EL (cell line): ENCODE data around the gene TOP3A.
"Not testable (repeated sequence)": the region's sequence is repeated elsewhere in the genome, so short reads cannot be mapped to it uniquely, and the experiment has no call there.

Experiments
- DNase-seq: peaks from one replicate; pipeline ENCODE4 v3.0.0-alpha.2; 2016

The TOP3A gene

GRCh38 chr17:18314731-18315561, at the start of gene TOP3A, which contains the start of gene SMCR8:
Gene TOP3A (minus strand): TSS chr17:18314994. CDS start chr17:18314778, 216 bp downstream.
Gene SMCR8 (plus strand): TSS chr17:18315293. CDS start chr17:18315790, 497 bp downstream.
- DNase-seq, result peak; percentile 99

DNA sequence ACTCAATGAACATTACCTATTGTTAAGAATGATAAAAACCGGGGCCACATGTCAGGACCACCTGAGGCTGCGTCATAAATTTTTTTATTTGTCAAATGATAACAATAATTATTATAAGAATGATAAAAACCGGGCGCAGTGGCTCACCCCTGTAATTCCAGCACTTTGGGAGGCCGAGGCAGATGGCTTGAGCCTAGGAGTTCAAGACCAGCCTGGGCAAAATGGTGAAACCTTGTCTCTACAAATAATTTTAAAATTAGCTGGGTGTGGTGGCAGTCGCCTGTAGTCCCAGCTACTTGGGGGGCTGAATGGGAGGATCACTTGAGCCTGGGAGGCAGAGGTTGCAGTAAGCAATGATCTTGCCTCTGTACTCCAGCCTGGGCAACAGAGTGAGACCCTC, 49.4 kb upstream of the TOP3A start:
- no peak for DNase-seq

- peak; percentile 93 for DNase-seq
Observed at GRCh38 chr17:18363101-18364049, 48.6 kb upstream of the TOP3A start, which contains the start of gene SHMT1. Gene SHMT1 (minus strand): TSS chr17:18363550. CDS start chr17:18355981, 7,569 bp downstream.

DNA sequence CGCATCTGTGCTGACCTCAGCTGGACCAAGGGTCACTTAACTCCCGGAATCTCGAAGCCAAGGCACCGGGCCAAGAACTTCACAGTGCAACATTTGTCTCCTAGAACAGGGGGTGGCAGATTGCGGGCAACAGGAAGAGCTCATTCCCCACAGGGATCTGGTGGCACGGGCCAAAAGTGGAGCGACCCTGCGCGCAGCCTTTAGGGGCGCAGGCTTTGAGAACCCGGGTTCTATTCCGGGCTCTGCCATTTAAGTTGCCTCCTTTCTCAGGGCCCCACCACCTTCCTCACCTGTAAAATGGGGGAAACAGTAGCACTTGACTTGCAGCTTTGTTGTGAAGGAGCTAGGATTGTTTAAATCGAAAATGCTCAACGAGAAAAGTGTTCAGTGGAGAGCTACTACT, 47.9 kb upstream of the TOP3A start:
- DNase-seq, result peak; percentile 55

GRCh38 chr17:18361837-18362697, 47.3 kb upstream of the TOP3A start:
- no peak for DNase-seq

DNA sequence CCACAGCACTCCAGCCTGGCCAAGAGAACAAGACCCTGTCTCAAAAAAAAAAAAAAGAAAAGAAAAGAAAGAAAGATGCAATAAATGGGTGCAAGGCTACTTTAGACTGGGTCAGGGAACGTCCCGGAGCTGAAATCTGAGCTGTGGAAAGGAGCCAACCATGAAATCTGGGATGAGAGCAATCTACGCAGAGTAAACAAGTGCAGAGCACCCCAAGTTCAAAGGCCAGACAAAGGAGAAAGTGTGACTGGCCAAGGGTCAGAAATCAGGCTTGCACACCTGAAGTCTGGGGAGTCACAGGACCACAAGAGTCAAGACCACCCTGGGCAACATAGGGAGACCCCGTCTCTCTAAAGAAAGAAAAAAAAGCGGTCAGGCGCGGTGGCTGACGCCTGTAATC, 45.7 kb upstream of the TOP3A start:
- DNase-seq, result no peak

DNA sequence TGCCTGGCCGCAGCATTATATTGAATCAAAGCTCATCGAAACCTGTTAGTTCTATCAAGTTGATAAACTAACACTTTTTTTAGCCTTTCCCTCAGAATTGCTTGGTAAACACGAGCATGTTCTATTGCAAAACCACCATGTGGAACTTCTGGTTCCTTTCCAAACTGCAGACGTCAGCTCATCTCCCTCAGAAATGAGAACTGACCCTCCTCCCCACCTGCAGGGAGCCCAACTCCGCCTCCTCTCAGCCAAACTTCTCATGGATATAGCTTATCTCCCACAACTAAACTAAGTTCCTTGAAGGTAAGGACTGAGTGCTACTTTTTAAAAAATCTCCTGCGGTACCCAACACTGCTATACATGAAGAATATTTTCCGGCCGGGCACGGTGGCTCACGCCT, 41.8 kb upstream of the TOP3A start:
- no peak for DNase-seq

- DNase-seq, result no peak
Observed at GRCh38 chr17:18353541-18353940, 38.7 kb upstream of the TOP3A start.

DNA sequence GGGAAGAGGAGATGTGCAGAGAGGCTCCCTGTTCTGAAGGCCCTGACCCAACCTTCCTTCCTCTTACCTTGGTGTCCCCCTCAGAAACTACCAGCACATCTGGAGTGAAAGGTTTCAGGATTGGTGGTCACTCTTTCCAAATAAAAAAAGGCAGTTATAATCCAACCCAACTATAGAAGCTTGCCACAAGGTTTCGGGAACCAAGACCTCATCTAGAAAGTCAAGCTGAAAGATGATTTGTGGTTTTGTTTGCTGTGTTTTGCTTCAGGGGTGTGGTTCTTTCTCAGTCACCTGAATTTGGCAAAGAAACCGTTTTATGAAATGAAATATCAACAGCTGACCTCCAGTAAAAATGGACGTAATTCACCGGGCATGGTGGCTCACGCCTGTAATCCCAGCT, 29.2 kb upstream of the TOP3A start:
- no peak for DNase-seq

GRCh38 chr17:18339933-18340332, 25.1 kb upstream of the TOP3A start:
- DNase-seq, result no peak

GRCh38 chr17:18338158-18338557, 23.4 kb upstream of the TOP3A start:
- not testable (repeated sequence) for DNase-seq

- DNase-seq, result peak; percentile 18
Observed at GRCh38 chr17:18332909-18333489, 18.2 kb upstream of the TOP3A start.

DNA sequence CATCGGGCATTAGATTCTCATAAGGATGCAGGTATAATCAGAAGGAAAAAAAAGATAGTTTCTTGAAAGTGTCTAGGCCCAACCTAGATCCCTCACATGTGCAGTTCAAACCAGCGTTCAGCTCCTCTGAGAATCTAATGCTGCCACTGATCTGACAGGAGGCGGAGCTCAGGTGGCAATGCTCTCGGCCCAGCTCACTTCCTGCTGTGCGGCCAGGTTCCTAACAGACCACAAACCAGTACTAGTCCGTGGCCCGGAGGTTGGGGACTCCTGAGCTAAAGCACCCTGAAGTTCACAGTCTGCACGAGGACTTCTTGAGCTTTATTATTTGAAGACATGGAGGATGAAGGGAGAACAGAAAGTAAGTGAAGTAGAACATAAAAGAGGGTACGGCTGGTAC, 17.1 kb upstream of the TOP3A start:
- no peak for DNase-seq

GRCh38 chr17:18328643-18329204, 13.9 kb upstream of the TOP3A start:
- no peak for DNase-seq

- no peak for DNase-seq
Observed at GRCh38 chr17:18327556-18327955, 12.8 kb upstream of the TOP3A start.

GRCh38 chr17:18327093-18327492, 12.3 kb upstream of the TOP3A start:
- DNase-seq, result no peak

DNA sequence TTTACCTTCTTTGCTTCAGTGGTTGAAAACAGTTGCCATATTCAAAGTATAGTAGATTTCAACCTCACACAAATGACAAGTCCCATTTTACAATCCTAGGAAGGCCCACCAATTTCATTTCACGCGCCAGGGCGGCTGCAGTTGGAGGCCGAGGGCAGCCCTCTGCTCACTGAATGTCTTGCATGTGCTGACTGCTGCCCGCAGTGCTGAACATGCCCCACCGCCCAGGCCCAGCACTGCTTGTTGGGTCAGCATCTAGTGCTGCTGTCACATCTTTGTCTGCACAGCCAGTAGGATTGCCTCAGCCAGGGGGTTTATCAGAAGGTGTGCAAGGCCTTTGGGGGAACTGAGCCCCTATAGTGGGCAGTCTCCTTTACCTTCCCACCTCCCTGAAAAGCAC, 11.8 kb upstream of the TOP3A start:
- no peak for DNase-seq

DNA sequence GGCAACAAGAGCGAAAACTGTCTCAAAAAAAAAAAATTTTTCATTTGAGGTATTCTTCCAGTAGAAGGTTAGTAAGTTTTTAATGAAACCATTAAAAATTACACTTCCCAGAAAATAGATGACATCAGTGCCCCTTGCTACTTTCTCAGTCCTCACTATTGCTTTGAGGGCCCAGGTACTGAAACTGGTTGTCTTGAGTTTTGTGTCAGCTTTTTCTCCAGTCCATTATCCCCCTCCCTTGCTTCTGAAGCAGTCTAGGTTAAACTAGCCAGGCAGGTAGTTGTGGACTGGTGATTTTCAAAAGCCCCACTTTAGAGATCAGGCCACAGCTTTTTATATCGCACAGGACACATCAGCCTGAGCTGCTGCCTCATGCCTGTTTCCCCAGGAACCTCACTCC, 11.2 kb upstream of the TOP3A start:
- no peak for DNase-seq

- DNase-seq, result no peak
Observed at GRCh38 chr17:18324140-18325050, 9.6 kb upstream of the TOP3A start.

DNA sequence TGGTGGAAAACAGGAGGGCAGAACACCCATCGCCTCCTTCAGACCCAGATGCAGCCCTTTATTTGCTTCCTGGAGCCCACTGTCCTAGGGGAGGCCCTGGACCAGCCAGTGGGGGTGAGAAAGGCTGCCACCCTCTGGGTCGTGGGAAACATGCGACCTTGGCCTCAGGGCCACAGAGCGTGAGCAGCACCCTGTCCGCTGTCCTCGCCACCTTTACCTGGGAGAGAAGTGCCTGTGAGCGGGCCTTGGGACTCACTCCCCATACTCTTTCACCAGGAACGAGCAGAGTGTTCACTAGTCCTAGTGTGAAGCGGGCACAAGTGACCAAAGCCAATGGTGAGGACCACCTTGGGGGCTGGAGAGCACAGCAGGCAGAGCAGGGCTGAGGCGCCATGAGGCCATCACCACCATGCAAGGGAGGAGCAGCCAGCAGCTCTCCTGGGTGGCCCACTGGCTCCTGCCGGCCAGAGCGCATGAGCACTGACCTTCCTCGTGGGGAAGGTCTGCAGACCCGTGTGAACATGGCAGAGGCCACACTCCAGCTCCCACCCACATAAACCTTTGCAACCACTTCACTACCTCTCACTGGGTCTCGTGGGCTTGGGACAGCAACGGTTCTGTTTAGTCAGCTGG, 8.8 kb upstream of the TOP3A start:
- no peak for DNase-seq
